ENCODE data around the gene SERPINA4. TPM values are rescaled to one million over a fixed set of nuclear protein-coding genes. Genes with fewer than 3 reads are reported as not detected.

Gene SERPINA4
- total RNA-seq, 1 donor from 2014 or later = not detected

DNA sequence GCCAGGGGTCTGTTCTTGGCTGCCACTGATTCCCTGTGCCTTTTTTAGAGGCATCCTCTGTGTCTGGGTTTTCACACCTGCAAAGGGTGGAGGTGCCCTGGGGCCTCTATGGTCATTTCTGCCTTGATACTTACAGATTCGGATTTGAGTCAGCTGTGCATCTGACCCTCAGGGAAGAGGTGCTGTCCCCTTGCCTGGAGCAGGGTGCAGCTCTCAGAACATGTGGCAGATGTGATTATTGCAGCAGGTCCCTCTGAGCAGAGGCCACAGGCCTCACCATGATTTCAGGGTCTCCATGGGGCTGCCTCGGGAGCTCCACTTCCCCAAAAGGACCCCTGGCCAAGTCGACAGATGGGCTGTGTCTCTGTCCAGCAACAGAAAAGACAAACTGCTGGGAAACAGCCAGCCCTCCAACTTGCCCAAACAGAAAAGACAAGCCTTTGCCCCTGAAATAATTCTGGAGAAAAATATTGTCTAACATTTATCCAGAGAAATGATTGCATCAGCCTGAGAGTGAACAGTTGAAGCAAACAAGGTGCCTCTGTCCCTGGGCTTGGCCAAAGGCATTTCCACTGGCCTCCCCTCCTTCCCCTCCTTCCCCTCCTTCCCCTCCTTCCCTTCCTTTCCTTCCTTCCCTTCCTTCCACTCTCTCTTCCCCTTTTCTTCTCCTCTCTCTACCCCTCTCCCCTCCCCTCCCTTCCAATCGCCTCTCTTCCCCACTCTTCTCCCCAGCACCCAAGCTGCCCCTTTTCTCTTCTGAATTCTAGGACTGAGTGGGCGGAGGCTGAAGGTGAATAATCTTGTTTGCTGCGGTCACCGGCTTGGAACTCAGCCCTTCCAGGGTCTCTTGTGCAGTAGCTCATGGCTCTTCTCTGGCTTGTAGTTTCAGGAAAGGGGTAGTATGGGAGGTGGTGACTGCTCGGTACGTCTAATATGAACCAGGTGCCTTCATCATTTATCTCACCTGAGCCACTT lies 51.6 kb downstream of the SERPINA4 start:
- no peak for DNase-seq (ENCODE audit: low spot score)
- Mint-ChIP-seq H3K27ac (ENCODE audit: unreplicated experiment) (no peak overlapping the region), H3K27me3 (ENCODE audit: unreplicated experiment) (peaks cover 8% of the 10 kb centered on the region), H3K9me3 (ENCODE audit: unreplicated experiment) (peaks cover 8% of the 10 kb centered on the region), H3K4me3 (ENCODE audit: unreplicated experiment) (no peak overlapping the region), H3K4me1 (ENCODE audit: unreplicated experiment) (no peaks in the 10 kb centered on the region), H3K36me3 (ENCODE audit: low read depth, unreplicated experiment) (peaks cover 9% of the 10 kb centered on the region)
- TF ChIP-seq, protein P1, sequence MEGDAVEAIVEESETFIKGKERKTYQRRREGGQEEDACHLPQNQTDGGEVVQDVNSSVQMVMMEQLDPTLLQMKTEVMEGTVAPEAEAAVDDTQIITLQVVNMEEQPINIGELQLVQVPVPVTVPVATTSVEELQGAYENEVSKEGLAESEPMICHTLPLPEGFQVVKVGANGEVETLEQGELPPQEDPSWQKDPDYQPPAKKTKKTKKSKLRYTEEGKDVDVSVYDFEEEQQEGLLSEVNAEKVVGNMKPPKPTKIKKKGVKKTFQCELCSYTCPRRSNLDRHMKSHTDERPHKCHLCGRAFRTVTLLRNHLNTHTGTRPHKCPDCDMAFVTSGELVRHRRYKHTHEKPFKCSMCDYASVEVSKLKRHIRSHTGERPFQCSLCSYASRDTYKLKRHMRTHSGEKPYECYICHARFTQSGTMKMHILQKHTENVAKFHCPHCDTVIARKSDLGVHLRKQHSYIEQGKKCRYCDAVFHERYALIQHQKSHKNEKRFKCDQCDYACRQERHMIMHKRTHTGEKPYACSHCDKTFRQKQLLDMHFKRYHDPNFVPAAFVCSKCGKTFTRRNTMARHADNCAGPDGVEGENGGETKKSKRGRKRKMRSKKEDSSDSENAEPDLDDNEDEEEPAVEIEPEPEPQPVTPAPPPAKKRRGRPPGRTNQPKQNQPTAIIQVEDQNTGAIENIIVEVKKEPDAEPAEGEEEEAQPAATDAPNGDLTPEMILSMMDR (IDR thresholded peaks at IDR 0.05; ENCODE audit: unreplicated experiment) = no peak

DNA sequence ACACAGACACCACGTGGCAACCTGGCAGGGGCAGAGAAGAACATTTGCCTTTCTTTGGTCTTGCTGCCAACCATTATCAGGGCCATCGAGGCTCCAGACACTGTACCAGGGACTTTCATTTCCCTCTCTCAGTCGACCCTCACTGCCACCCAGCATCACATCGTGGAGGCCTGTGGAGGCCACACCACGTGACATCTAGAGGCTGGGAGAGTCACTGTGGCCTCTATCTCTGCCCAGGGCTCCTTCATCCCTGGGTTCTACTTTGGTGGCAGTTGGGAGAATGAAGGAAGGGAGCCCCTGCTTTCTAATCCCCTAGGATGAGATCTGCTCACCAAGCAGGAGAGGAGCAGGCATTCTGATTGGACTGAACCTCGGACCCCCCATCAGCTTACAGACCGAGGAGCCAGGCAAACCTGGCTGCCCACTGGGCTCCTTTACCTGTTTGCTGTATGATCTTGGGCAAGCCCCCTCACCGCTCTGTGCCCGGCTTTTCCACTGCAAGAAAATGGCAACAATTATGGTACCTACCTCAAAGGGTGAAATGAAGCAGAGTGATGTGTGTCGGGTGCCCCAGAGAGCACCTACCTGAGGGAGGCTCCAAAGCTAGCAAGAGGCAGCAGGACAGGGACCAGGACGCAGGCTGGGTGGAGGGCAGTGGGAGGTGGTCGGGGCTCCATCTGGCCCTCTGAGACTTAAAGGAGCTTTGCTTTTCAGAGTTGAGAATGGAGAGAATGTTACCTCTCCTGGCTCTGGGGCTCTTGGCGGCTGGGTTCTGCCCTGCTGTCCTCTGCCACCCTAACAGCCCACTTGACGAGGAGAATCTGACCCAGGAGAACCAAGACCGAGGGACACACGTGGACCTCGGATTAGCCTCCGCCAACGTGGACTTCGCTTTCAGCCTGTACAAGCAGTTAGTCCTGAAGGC lies 52.7 kb downstream of the SERPINA4 start:
- no peak for DNase-seq (ENCODE audit: low spot score)
- Mint-ChIP-seq H3K27ac (ENCODE audit: unreplicated experiment) (no peak overlapping the region), H3K9me3 (ENCODE audit: unreplicated experiment) (peaks cover 17% of the 10 kb centered on the region), H3K4me1 (ENCODE audit: unreplicated experiment) (no peaks in the 10 kb centered on the region), H3K27me3 (ENCODE audit: unreplicated experiment) (peaks cover 11% of the 10 kb centered on the region), H3K4me3 (ENCODE audit: unreplicated experiment) (no peak overlapping the region), H3K36me3 (ENCODE audit: low read depth, unreplicated experiment) (peaks cover 17% of the 10 kb centered on the region)
- TF ChIP-seq, protein P1 (IDR thresholded peaks at IDR 0.05; ENCODE audit: unreplicated experiment) = no peak

DNA sequence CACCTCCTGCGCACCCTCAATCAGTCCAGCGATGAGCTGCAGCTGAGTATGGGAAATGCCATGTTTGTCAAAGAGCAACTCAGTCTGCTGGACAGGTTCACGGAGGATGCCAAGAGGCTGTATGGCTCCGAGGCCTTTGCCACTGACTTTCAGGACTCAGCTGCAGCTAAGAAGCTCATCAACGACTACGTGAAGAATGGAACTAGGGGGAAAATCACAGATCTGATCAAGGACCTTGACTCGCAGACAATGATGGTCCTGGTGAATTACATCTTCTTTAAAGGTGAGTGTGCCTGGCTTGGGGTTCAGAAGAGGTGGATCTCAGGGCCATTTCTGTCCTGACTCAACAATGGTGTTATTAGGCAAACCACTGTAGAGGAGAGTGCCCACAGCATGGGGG lies 53.6 kb downstream of the SERPINA4 start:
- no peak for DNase-seq (ENCODE audit: low spot score)
- Mint-ChIP-seq H3K4me3 (ENCODE audit: unreplicated experiment) (no peak overlapping the region), H3K27me3 (ENCODE audit: unreplicated experiment) (peaks cover 11% of the 10 kb centered on the region), H3K36me3 (ENCODE audit: low read depth, unreplicated experiment) (peaks cover 19% of the 10 kb centered on the region), H3K27ac (ENCODE audit: unreplicated experiment) (no peak overlapping the region), H3K4me1 (ENCODE audit: unreplicated experiment) (no peaks in the 10 kb centered on the region), H3K9me3 (ENCODE audit: unreplicated experiment) (peaks cover 22% of the 10 kb centered on the region)
- TF ChIP-seq, protein P1 (IDR thresholded peaks at IDR 0.05; ENCODE audit: unreplicated experiment) = no peak

DNA sequence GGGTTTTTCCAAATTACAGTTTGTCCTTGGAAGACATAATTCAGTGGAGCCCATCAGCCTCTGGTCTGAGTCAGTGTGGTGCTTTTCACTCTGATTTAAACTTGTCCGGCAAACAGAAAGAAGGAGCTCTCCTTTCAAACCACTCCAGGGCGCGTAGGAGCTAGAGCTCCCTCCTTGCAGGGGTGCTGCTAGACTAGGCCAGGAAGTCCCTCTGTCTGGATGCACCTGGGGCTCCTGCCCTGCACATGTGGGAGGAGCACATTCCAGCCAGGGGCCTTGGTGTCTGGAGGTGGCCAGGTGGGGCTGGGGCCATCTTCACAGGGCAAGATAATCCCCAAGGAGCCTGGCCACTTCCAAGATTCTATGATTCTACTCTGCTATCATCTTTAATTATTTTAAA lies 54.0 kb downstream of the SERPINA4 start:
- Mint-ChIP-seq H3K27ac (ENCODE audit: unreplicated experiment) (no peak overlapping the region), H3K4me1 (ENCODE audit: unreplicated experiment) (no peaks in the 10 kb centered on the region), H3K27me3 (ENCODE audit: unreplicated experiment) (peaks cover 11% of the 10 kb centered on the region), H3K9me3 (ENCODE audit: unreplicated experiment) (peaks cover 27% of the 10 kb centered on the region), H3K4me3 (ENCODE audit: unreplicated experiment) (no peak overlapping the region), H3K36me3 (ENCODE audit: low read depth, unreplicated experiment) (peaks cover 23% of the 10 kb centered on the region)
- no peak for DNase-seq (ENCODE audit: low spot score)
- TF ChIP-seq, protein P1 (IDR thresholded peaks at IDR 0.05; ENCODE audit: unreplicated experiment) = no peak

All from endothelial cell (in vitro differentiated cells).